IMR-90 (cell line): ENCODE data around the gene PTPRCAP. TPM values are rescaled to one million over a fixed set of nuclear protein-coding genes. Genes with fewer than 3 reads are reported as not detected.

Experiments used
- ATAC-seq: fragments of 200-7000 bp; cut with Tn5 transposase; 2 replicates; pipeline ENCODE4 v1.9.1; 2020; ENCODE audit warnings: low read depth, mild to moderate bottlenecking, moderate library complexity
- BruUV-seq: library from RNA; stranded (reverse); fragments of 400-500 nt; replicated peaks from 2 replicates; lab custom pipeline; 2021; lab: Mats Ljungman, UMichigan
- CTCF ChIA-PET: fragments of 300-600 bp; formaldehyde crosslinking; extraction: SDS; loops from one replicate; lab custom pipeline; 2021; ENCODE audit warnings: antibody characterized with exemption; lab: Yijun Ruan, JAX
- POLR2A ChIA-PET: fragments of 300-600 bp; sonication (Branson Sonifier 250); formaldehyde crosslinking; loops from one replicate; lab custom pipeline; 2022; ENCODE audit warnings: antibody characterized with exemption; ENCODE audit not compliant: unreplicated experiment; lab: Charles Lee
- DNase-seq: peaks from one replicate; pipeline ENCODE4 v3.0.0; 2013
- H2AFZ ChIP-seq: replicated peaks from 2 replicates; pipeline ENCODE3; 2013; ENCODE audit warnings: low read length, mild to moderate bottlenecking; ENCODE audit not compliant: poor library complexity
- H2AK5ac ChIP-seq: 2 replicates; pipeline ENCODE4 v1.6.1; 2013; ENCODE audit warnings: low read depth, low read length, inconsistent platforms
- H2AK9ac ChIP-seq: replicated peaks from 2 replicates; pipeline ENCODE3; 2013; ENCODE audit warnings: mild to moderate bottlenecking, low read depth, low read length, moderate library complexity; ENCODE audit not compliant: poor library complexity
- H2BK120ac ChIP-seq: 2 replicates; pipeline ENCODE4 v1.6.1; 2013; ENCODE audit warnings: low read depth, low read length, inconsistent platforms
- H2BK15ac ChIP-seq: 3 replicates; pipeline ENCODE4 v1.6.1; 2013; ENCODE audit warnings: low read depth, low read length, inconsistent platforms
- H2BK20ac ChIP-seq: 2 replicates; pipeline ENCODE4 v1.6.1; 2013; ENCODE audit warnings: low read depth, mild to moderate bottlenecking, inconsistent platforms, low read length, moderate library complexity
- H2BK5ac ChIP-seq: 2 replicates; pipeline ENCODE4 v1.6.1; 2013; ENCODE audit warnings: mild to moderate bottlenecking, low read depth, low read length, inconsistent platforms; ENCODE audit not compliant: poor library complexity, severe bottlenecking
- H3K14ac ChIP-seq: replicated peaks from 2 replicates; pipeline ENCODE4 v1.6.1; 2013; ENCODE audit warnings: low read depth, low read length, inconsistent platforms
- H3K18ac ChIP-seq: 2 replicates; pipeline ENCODE4 v1.6.1; 2013; ENCODE audit warnings: low read depth, low read length, control low read depth
- H3K23ac ChIP-seq: 2 replicates; pipeline ENCODE4 v1.6.1; 2013; ENCODE audit warnings: low read depth, low read length, inconsistent platforms
- H3K27ac ChIP-seq: 2 replicates; pipeline ENCODE4 v1.5.1; 2013; ENCODE audit warnings: mild to moderate bottlenecking, control low read depth, low read length; ENCODE audit not compliant: insufficient read depth
- H3K27me3 ChIP-seq: 2 replicates; pipeline ENCODE4 v1.6.1; 2013; ENCODE audit warnings: low read length; ENCODE audit not compliant: control insufficient read depth, insufficient read depth
- H3K36me3 ChIP-seq: 2 replicates; pipeline ENCODE4 v1.6.1; 2013; ENCODE audit warnings: low read length, mixed read lengths; ENCODE audit not compliant: control insufficient read depth, insufficient read depth
- H3K4ac ChIP-seq: 2 replicates; pipeline ENCODE4 v1.6.1; 2013; ENCODE audit warnings: low read depth, low read length, inconsistent platforms
- H3K4me1 ChIP-seq: 2 replicates; pipeline ENCODE4 v1.6.1; 2013; ENCODE audit warnings: low read length, mixed read lengths; ENCODE audit not compliant: control insufficient read depth, insufficient read depth
- H3K4me2 ChIP-seq: 2 replicates; pipeline ENCODE4 v1.6.1; 2013; ENCODE audit warnings: low read depth, mild to moderate bottlenecking, control low read depth, low read length, moderate library complexity
- H3K4me3 ChIP-seq: 2 replicates; pipeline ENCODE4 v1.5.1; 2013; ENCODE audit warnings: low read depth, mild to moderate bottlenecking, control low read depth, low read length, moderate library complexity; ENCODE audit not compliant: insufficient read depth
- H3K56ac ChIP-seq: 2 replicates; pipeline ENCODE4 v1.6.1; 2013; ENCODE audit warnings: low read length, inconsistent platforms; ENCODE audit not compliant: insufficient read depth; ENCODE audit errors: extremely low read depth
- H3K79me1 ChIP-seq, 2 experiments: 2 replicates each; pipeline ENCODE4 v1.6.1; 2013; ENCODE audit warnings: low read length in 2 of 2, inconsistent platforms in 1 of 2, low read depth in 1 of 2
- H3K9ac ChIP-seq: 2 replicates; pipeline ENCODE4 v1.6.1; 2013; ENCODE audit warnings: low read depth, low read length, control low read depth
- H3K9me1 ChIP-seq: 2 replicates; pipeline ENCODE4 v1.6.1; 2013; ENCODE audit warnings: low read length, inconsistent platforms; ENCODE audit not compliant: insufficient read depth
- H3K9me3 ChIP-seq: 2 replicates; pipeline ENCODE4 v1.6.1; 2013; ENCODE audit warnings: low read length; ENCODE audit not compliant: control insufficient read depth, insufficient read depth
- H4K20me1 ChIP-seq: 2 replicates; pipeline ENCODE4 v1.6.1; 2013; ENCODE audit warnings: low read length, inconsistent platforms; ENCODE audit not compliant: insufficient read depth
- H4K5ac ChIP-seq: 2 replicates; pipeline ENCODE4 v1.6.1; 2013; ENCODE audit warnings: mild to moderate bottlenecking, low read depth, low read length, control low read depth
- H4K8ac ChIP-seq, 2 experiments: 2 replicates each; pipeline ENCODE4 v1.6.1; 2013; ENCODE audit warnings: low read depth in 2 of 2, low read length in 2 of 2, control low read depth in 1 of 2, inconsistent platforms in 1 of 2
- H4K91ac ChIP-seq: 2 replicates; pipeline ENCODE4 v1.6.1; 2013; ENCODE audit warnings: low read depth, low read length, inconsistent platforms; ENCODE audit not compliant: insufficient read depth
- BHLHE40 ChIP-seq: fragments of 150-350 bp; IDR thresholded peaks from 2 replicates; pipeline ENCODE4 v1.6.1; 2016; ENCODE audit warnings: mild to moderate bottlenecking, low read depth, low read length
- CHD1 ChIP-seq: IDR thresholded peaks from 2 replicates; pipeline ENCODE4 v1.6.1; 2012; ENCODE audit warnings: low read depth, low read length, improper control_type of control experiment
- CTCF ChIP-seq: conservative IDR thresholded peaks from 2 replicates; pipeline ENCODE4 v1.5.1; 2012; ENCODE audit warnings: mild to moderate bottlenecking, low read depth, low read length, improper control_type of control experiment
- ELK1 ChIP-seq: fragments of 150-350 bp; IDR thresholded peaks from 2 replicates; pipeline ENCODE4 v1.6.1; 2016; ENCODE audit warnings: low read depth, mild to moderate bottlenecking, low read length, moderate library complexity, borderline replicate concordance
- FOS ChIP-seq: fragments of 150-350 bp; IDR thresholded peaks from 2 replicates; pipeline ENCODE4 v1.6.1; 2016; ENCODE audit warnings: low read depth, low read length
- MAFK ChIP-seq: IDR thresholded peaks from 2 replicates; pipeline ENCODE4 v1.6.1; 2012; ENCODE audit warnings: low read depth, low read length, improper control_type of control experiment
- MAZ ChIP-seq: IDR thresholded peaks from 2 replicates; pipeline ENCODE4 v1.6.1; 2012; ENCODE audit warnings: low read depth, mild to moderate bottlenecking, low read length, improper control_type of control experiment, moderate library complexity, borderline replicate concordance
- MXI1 ChIP-seq: IDR thresholded peaks from 2 replicates; pipeline ENCODE4 v1.6.1; 2012; ENCODE audit warnings: low read depth, mild to moderate bottlenecking, low read length, moderate library complexity, borderline replicate concordance
- NFE2L2 ChIP-seq: fragments of 150-350 bp; IDR thresholded peaks from 2 replicates; pipeline ENCODE4 v1.6.1; 2016; ENCODE audit warnings: low read depth, mild to moderate bottlenecking, low read length
- POLR2A ChIP-seq: IDR thresholded peaks from 2 replicates; pipeline ENCODE4 v1.6.1; 2012; ENCODE audit warnings: mild to moderate bottlenecking, low read depth, low read length
- RAD21 ChIP-seq: IDR thresholded peaks from 2 replicates; pipeline ENCODE4 v1.6.1; 2012; ENCODE audit warnings: low read length, improper control_type of control experiment
- RCOR1 ChIP-seq: IDR thresholded peaks from 2 replicates; pipeline ENCODE4 v1.6.1; 2012; ENCODE audit warnings: mild to moderate bottlenecking, low read length, improper control_type of control experiment; ENCODE audit not compliant: insufficient replicate concordance
- RFX5 ChIP-seq: IDR thresholded peaks from 2 replicates; pipeline ENCODE4 v1.8.0; 2012; ENCODE audit warnings: low read depth, mild to moderate bottlenecking, low read length, moderate library complexity
- SMC3 ChIP-seq: fragments of 150-350 bp; IDR thresholded peaks from 2 replicates; pipeline ENCODE4 v1.6.1; 2016; ENCODE audit warnings: low read depth, mild to moderate bottlenecking, antibody characterized with exemption, low read length, moderate library complexity
- WGBS, 2 experiments: methylation state at CpG; one replicate each; pipeline versions ENCODE4 v1.1.5 to v1.1.7; 2013; ENCODE audit warnings: missing lambda C conversion rate in 2 of 2; ENCODE audit not compliant: insufficient read length in 1 of 2; ENCODE audit errors: extremely low coverage in 2 of 2; 5-methylcytosine and 5-hydroxymethylcytosine counted together
- dilution Hi-C: fragments of 300-500 bp; cut with HindIII; formaldehyde crosslinking; loops from one replicate; pipeline ENCODE4 v1.14.3; 2018; ENCODE audit warnings: low sequenced_read_pairs; ENCODE audit not compliant: unreplicated experiment
- in situ Hi-C: fragments of 300-500 bp; cut with MboI; formaldehyde crosslinking; loops from 3 replicates; pipeline ENCODE4 v1.14.3; 2019; ENCODE audit warnings: low sequenced_read_pairs, inconsistent platforms, mixed read lengths
- intact Hi-C: fragments of 100-400 bp; cut with micrococcal nuclease; formaldehyde crosslinking; loops from 2 replicates; pipeline ENCODE4 v1.10.0; 2022
- polyA plus RNA-seq, 3 experiments: library from polyadenylated mRNA; depleted of rRNA; stranded (reverse); fragments of >200 nt; gene quantifications; 2 replicates each; pipeline ENCODE4 v1.2.3, GENCODE V29; 2012; ENCODE audit warnings: low replicate concordance in 1 of 3
- total RNA-seq: library from RNA; depleted of rRNA; stranded (reverse); fragments of >200 nt; gene quantifications from 2 replicates; pipeline ENCODE4 v1.2.3, GENCODE V29; 2012
- TF ChIP-seq, protein P1 (sequence below): fragments of 150-350 bp; IDR thresholded peaks from 2 replicates; pipeline ENCODE4 v1.6.1; 2017; ENCODE audit warnings: mild to moderate bottlenecking, antibody characterized with exemption, low read length, low read depth

PTPRCAP gene
- total and polyA plus RNA-seq, 2 of the 4 experiments (the other 2 are of a cell fraction), result 0.24 TPM; not detected in 1

- H3K9me3 ChIP-seq, result no peaks in the 10 kb centered on the region
- H2BK15ac ChIP-seq, result no peak overlapping the region
- H3K18ac ChIP-seq, result no peak overlapping the region
- no peak overlapping the region for H3K4me3 ChIP-seq
- intact Hi-C loops (no loop called here), in situ Hi-C loops (no loop called here), dilution Hi-C loops (no loop called here)
- no peak overlapping the region for H3K14ac ChIP-seq
- H3K36me3 ChIP-seq, result peaks cover 30% of the 10 kb centered on the region
- no peak for ATAC-seq
- no TSS peak for BruUV-seq
- no peak overlapping the region for H3K27ac ChIP-seq
- no peak overlapping the region for H4K8ac ChIP-seq
- no peak overlapping the region for H2AK5ac ChIP-seq
- WGBS, 2 experiments, result 93% methylated on average over 7 of the region's 24 CpGs; no CpG with 5 or more reads in 1 of the 2 experiments
- CTCF ChIA-PET, result no interaction called here
- no peak overlapping the region for H4K91ac ChIP-seq
- H3K23ac ChIP-seq, result no peak overlapping the region
- no peak overlapping the region for H3K4me2 ChIP-seq
- peaks cover 8% of the 10 kb centered on the region for H3K9me1 ChIP-seq
- peaks cover 5% of the 10 kb centered on the region for H3K4me1 ChIP-seq
- H3K27me3 ChIP-seq, result no peaks in the 10 kb centered on the region
- H3K56ac ChIP-seq, result no peak overlapping the region
- H2AFZ ChIP-seq, result no peak overlapping the region
- no peak overlapping the region for H2BK20ac ChIP-seq
- no peak overlapping the region for H3K9ac ChIP-seq
- no peak for TF ChIP-seq RAD21
- TF ChIP-seq RFX5, result no peak
- TF ChIP-seq ELK1, result no peak
- no peak for TF ChIP-seq MAFK
- no peak for TF ChIP-seq MXI1
- no peak for TF ChIP-seq MAZ
- TF ChIP-seq CTCF, result no peak
- TF ChIP-seq SMC3, result no peak
- TF ChIP-seq RCOR1, result no peak
- TF ChIP-seq NFE2L2, result no peak
- no peak for TF ChIP-seq FOS
- TF ChIP-seq POLR2A, result no peak
- no peak for TF ChIP-seq CHD1
- no peak for TF ChIP-seq BHLHE40
- TF ChIP-seq, protein P1, sequence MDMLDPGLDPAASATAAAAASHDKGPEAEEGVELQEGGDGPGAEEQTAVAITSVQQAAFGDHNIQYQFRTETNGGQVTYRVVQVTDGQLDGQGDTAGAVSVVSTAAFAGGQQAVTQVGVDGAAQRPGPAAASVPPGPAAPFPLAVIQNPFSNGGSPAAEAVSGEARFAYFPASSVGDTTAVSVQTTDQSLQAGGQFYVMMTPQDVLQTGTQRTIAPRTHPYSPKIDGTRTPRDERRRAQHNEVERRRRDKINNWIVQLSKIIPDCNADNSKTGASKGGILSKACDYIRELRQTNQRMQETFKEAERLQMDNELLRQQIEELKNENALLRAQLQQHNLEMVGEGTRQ, result no peak
- no peak overlapping the region for H2AK9ac ChIP-seq
- no peak overlapping the region for H2BK120ac ChIP-seq
- H4K5ac ChIP-seq, result no peak overlapping the region
- no peak overlapping the region for H3K4ac ChIP-seq
- H3K79me1 ChIP-seq, result peaks cover 11 to 29% of the 10 kb centered on the region in 2 experiments
- no peak for DNase-seq
- no peaks in the 10 kb centered on the region; the same call in 1 of the 2 replicates for H4K20me1 ChIP-seq
- no peak overlapping the region for H2BK5ac ChIP-seq
- POLR2A ChIA-PET, result no interaction called here
These were observed 5.9 kb downstream of the PTPRCAP start for GRCh38 chr11:67431346-67432249.
